Ectodermal cell (in vitro differentiated cells): ENCODE results near the gene ACO1. TPM values are rescaled to one million over a fixed set of nuclear protein-coding genes. Genes with fewer than 3 reads are reported as not detected.
A peak's percentile ranks its signal among the peaks of the same experiment; 100 is the strongest.

Experiments
- H3K27ac ChIP-seq: 2 replicates; pipeline ENCODE4 v1.7.0; 2013; ENCODE audit warnings: mild to moderate bottlenecking, low read depth, low read length; ENCODE audit not compliant: insufficient read depth, poor library complexity, severe bottlenecking
- H3K27me3 ChIP-seq: 2 replicates; pipeline ENCODE4 v1.7.0; 2013; ENCODE audit warnings: mild to moderate bottlenecking, low read length; ENCODE audit not compliant: insufficient read depth, control insufficient read depth, poor library complexity, severe bottlenecking
- H3K36me3 ChIP-seq: one replicate; pipeline ENCODE4 v1.7.0; 2013; ENCODE audit warnings: low read length; ENCODE audit not compliant: control insufficient read depth, insufficient read depth
- H3K4me1 ChIP-seq: one replicate; pipeline ENCODE4 v1.7.0; 2013; ENCODE audit warnings: low read length; ENCODE audit not compliant: control insufficient read depth, insufficient read depth
- H3K4me3 ChIP-seq: 2 replicates; pipeline ENCODE4 v1.7.0; 2013; ENCODE audit warnings: low read depth, low read length, control low read depth; ENCODE audit not compliant: insufficient read depth
- H3K9me3 ChIP-seq: 2 replicates; pipeline ENCODE4 v1.7.0; 2013; ENCODE audit warnings: mild to moderate bottlenecking, low read length, moderate library complexity; ENCODE audit not compliant: control insufficient read depth
- WGBS, 2 experiments: methylation state at CpG; one replicate each; pipeline ENCODE4 v1.1.7; 2013; ENCODE audit warnings: missing lambda C conversion rate in 2 of 2; 5-methylcytosine and 5-hydroxymethylcytosine counted together
- polyA plus RNA-seq, 4 experiments: library from polyadenylated mRNA; stranded (reverse); fragments of 50-300 nt; gene quantifications; one replicate each; pipeline ENCODE4 v1.2.3, GENCODE V29; 2013

The ACO1 gene
- 27.8 TPM for polyA plus RNA-seq (2013, experiment 1 of 4)
- polyA plus RNA-seq (2013, experiment 2 of 4) = 31.4 TPM
- polyA plus RNA-seq (2013, experiment 3 of 4) = 22.7 TPM
- polyA plus RNA-seq (2013, experiment 4 of 4) = 25.8 TPM

- Histone ChIP-seq H3K36me3 (no peaks in the 10 kb centered on the region), H3K9me3 (no peaks in the 10 kb centered on the region), H3K4me3 (peak within 1 kb of the TSS; percentile 74), H3K4me1 (no peaks in the 10 kb centered on the region), H3K27ac (no peak within 1 kb of the TSS), H3K27me3 (peaks cover 50% of the 10 kb centered on the region)
- 1% methylated on average over 73 of the region's 73 CpGs for WGBS, 2 experiments
Measured at GRCh38 chr9:32384364-32385151, at the start of gene ACO1. Gene ACO1, plus strand, starts transcription at chr9:32384643. Its CDS starts 20,864 bp downstream, at chr9:32405507.

DNA sequence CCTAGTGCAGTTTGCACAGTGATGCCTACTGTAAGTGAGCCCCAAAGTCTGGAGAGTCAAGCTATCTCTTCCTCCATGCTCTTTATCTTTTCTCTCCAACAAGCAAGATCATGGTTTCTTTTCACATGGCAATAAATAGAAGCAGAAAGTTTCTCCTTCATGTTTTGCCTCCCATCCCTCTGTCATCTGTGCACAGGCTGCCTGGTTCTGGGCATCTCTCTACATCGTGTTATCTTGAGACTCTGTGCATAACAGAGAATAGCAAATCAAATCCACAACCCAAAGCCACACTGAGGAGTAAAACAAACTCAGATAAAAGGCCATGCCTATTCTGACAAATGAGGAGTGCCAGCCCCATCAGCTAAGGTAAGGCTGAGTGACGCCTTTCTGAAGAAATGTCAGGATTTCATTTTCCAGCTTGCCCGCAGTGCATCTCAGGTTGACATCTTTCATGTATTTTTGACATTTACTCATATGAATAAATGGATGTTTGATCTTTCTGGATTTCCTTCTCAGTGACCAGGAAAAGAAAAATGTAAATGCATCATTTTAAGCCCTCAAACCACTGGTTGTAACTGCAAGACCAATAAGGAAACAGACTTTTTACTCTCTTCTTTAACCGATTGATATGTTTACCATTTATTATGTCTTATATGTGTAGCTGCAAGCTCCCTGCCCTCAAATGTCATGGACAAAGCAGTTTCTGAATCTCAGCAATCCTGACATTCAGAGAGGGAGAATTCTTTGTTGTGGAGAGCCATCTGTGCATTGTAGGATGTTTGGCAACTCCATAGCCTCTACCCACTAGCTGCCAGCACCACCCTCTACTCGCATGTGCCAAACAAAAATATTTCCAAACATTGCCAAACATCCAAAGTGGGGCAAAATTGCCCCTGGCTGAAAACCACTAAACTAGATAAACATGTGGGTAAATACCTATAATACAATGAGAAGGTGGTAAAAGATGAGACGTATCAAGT, 49.2 kb upstream of the ACO1 start:
- WGBS, 2 experiments = 96% methylated on average over 3 to 6 of the region's 6 CpGs
- Histone ChIP-seq H3K9me3 (no peaks in the 10 kb centered on the region), H3K27ac (no peak overlapping the region), H3K4me3 (no peak overlapping the region), H3K36me3 (no peaks in the 10 kb centered on the region), H3K27me3 (no peaks in the 10 kb centered on the region), H3K4me1 (peaks cover 7% of the 10 kb centered on the region)

DNA sequence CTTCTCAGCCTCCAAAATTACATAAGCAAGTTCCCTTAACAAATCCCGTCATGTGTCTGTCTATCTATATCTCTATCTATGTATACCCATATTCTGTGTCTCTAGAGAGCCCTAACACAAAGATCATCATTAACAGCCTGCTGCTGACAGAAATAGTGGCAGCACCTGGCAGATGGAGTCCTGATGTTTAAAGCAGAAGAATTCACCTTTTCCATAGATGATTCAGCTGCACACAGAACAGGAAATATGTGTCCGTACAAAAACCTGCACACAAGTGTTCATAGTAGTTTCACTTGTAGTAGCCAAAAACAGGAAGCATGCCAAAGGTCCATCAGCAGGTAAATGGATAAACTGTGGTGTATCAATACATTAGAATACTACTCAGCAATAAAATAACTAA, 45.0 kb upstream of the ACO1 start:
- Histone ChIP-seq H3K27ac (no peak overlapping the region), H3K4me1 (peaks cover 18% of the 10 kb centered on the region), H3K9me3 (no peaks in the 10 kb centered on the region), H3K4me3 (no peak overlapping the region), H3K36me3 (no peaks in the 10 kb centered on the region), H3K27me3 (no peaks in the 10 kb centered on the region)
- WGBS, 2 experiments = 95% methylated on average over 2 of the region's 2 CpGs

GRCh38 chr9:32340361-32340760, 44.1 kb upstream of the ACO1 start:
- peaks cover 23% of the 10 kb centered on the region for H3K4me1 ChIP-seq
- H3K27me3 ChIP-seq = no peaks in the 10 kb centered on the region
- H3K27ac ChIP-seq = peak overlapping the region; percentile 31
- no peaks in the 10 kb centered on the region for H3K36me3 ChIP-seq
- 36 to 49% methylated on average over 5 of the region's 5 CpGs for WGBS, 2 experiments
- H3K4me3 ChIP-seq = no peak overlapping the region
- no peaks in the 10 kb centered on the region for H3K9me3 ChIP-seq

GRCh38 chr9:32344551-32345182, 39.8 kb upstream of the ACO1 start:
- Histone ChIP-seq H3K27ac (no peak overlapping the region), H3K36me3 (no peaks in the 10 kb centered on the region), H3K9me3 (no peaks in the 10 kb centered on the region), H3K4me1 (peaks cover 26% of the 10 kb centered on the region), H3K27me3 (no peaks in the 10 kb centered on the region), H3K4me3 (no peak overlapping the region)
- 12 to 29% methylated on average over 6 of the region's 6 CpGs for WGBS, 2 experiments

GRCh38 chr9:32345243-32345642, 39.2 kb upstream of the ACO1 start:
- WGBS, 2 experiments = 23 to 26% methylated on average over 5 of the region's 5 CpGs
- Histone ChIP-seq H3K4me1 (peaks cover 21% of the 10 kb centered on the region), H3K27ac (no peak overlapping the region), H3K4me3 (no peak overlapping the region), H3K9me3 (no peaks in the 10 kb centered on the region), H3K36me3 (no peaks in the 10 kb centered on the region), H3K27me3 (no peaks in the 10 kb centered on the region)

GRCh38 chr9:32347571-32347970, 36.9 kb upstream of the ACO1 start:
- no peaks in the 10 kb centered on the region for H3K27me3 ChIP-seq
- no peak overlapping the region for H3K4me3 ChIP-seq
- no peaks in the 10 kb centered on the region for H3K9me3 ChIP-seq
- no peak overlapping the region for H3K27ac ChIP-seq
- H3K4me1 ChIP-seq = peaks cover 16% of the 10 kb centered on the region
- WGBS, 2 experiments = 88 to 90% methylated on average over 2 of the region's 2 CpGs
- H3K36me3 ChIP-seq = no peaks in the 10 kb centered on the region

- H3K36me3 ChIP-seq = no peaks in the 10 kb centered on the region
- H3K4me3 ChIP-seq = no peak overlapping the region
- H3K4me1 ChIP-seq = peaks cover 16% of the 10 kb centered on the region
- no peaks in the 10 kb centered on the region for H3K27me3 ChIP-seq
- WGBS, 2 experiments = 93 to 96% methylated on average over 7 of the region's 7 CpGs
- no peaks in the 10 kb centered on the region for H3K9me3 ChIP-seq
- H3K27ac ChIP-seq = no peak overlapping the region
Measured at GRCh38 chr9:32348106-32348695, 36.2 kb upstream of the ACO1 start.

GRCh38 chr9:32349013-32349412, 35.4 kb upstream of the ACO1 start:
- H3K4me1 ChIP-seq = peaks cover 13% of the 10 kb centered on the region
- no peak overlapping the region for H3K27ac ChIP-seq
- no peaks in the 10 kb centered on the region for H3K9me3 ChIP-seq
- H3K4me3 ChIP-seq = no peak overlapping the region
- no peaks in the 10 kb centered on the region for H3K36me3 ChIP-seq
- WGBS, 2 experiments = 94 to 100% methylated on average over 3 of the region's 3 CpGs
- no peaks in the 10 kb centered on the region for H3K27me3 ChIP-seq
